ENCODE data around the gene KLF4. TPM values are rescaled to one million over a fixed set of nuclear protein-coding genes. Genes with fewer than 3 reads are reported as not detected.
A peak's percentile ranks its signal among the peaks of the same experiment; 100 is the strongest.

The KLF4 gene
- 38.7 and 43.8 TPM in 2 replicates for total RNA-seq

GRCh38 chr9:107489687-107490605, at the start of gene KLF4:
Gene KLF4 (minus strand): TSS chr9:107489769. CDS start chr9:107489172, 597 bp downstream.
- Histone ChIP-seq H3K36me3 (ENCODE audit: control insufficient read depth, insufficient read depth, low read length) (no peaks in the 10 kb centered on the region), H3K4me3 (ENCODE audit: low read depth, low read length) (peak within 1 kb of the TSS; percentile 77), H3K27me3 (ENCODE audit: control insufficient read depth, insufficient read depth, low read length) (peaks cover 18% of the 10 kb centered on the region)
- DNase-seq (ENCODE audit: low read depth), result peak; percentile 45
- TF ChIP-seq CTCF (IDR thresholded peaks at IDR 0.05; ENCODE audit: insufficient read depth, low read length, poor library complexity, severe bottlenecking), result no peak

GRCh38 chr9:107536462-107536861, 46.9 kb upstream of the KLF4 start:
- no peak for TF ChIP-seq CTCF (IDR thresholded peaks at IDR 0.05; ENCODE audit: insufficient read depth, low read length, poor library complexity, severe bottlenecking)
- no peaks in the 10 kb centered on the region for H3K36me3 ChIP-seq (ENCODE audit: control insufficient read depth, insufficient read depth, low read length)
- H3K27me3 ChIP-seq (ENCODE audit: control insufficient read depth, insufficient read depth, low read length), result no peaks in the 10 kb centered on the region
- no peak for DNase-seq (ENCODE audit: low read depth)
- H3K4me3 ChIP-seq (ENCODE audit: low read depth, low read length), result no peak overlapping the region

- no peak for DNase-seq (ENCODE audit: low read depth)
- TF ChIP-seq CTCF (IDR thresholded peaks at IDR 0.05; ENCODE audit: insufficient read depth, low read length, poor library complexity, severe bottlenecking), result no peak
- no peaks in the 10 kb centered on the region for H3K36me3 ChIP-seq (ENCODE audit: control insufficient read depth, insufficient read depth, low read length)
- H3K4me3 ChIP-seq (ENCODE audit: low read depth, low read length), result no peak overlapping the region
- H3K27me3 ChIP-seq (ENCODE audit: control insufficient read depth, insufficient read depth, low read length), result no peaks in the 10 kb centered on the region
Measured at GRCh38 chr9:107534510-107535078, 45.0 kb upstream of the KLF4 start.

GRCh38 chr9:107530679-107531078, 41.1 kb upstream of the KLF4 start:
- no peak for DNase-seq (ENCODE audit: low read depth)
- no peak for TF ChIP-seq CTCF (IDR thresholded peaks at IDR 0.05; ENCODE audit: insufficient read depth, low read length, poor library complexity, severe bottlenecking)
- Histone ChIP-seq H3K27me3 (ENCODE audit: control insufficient read depth, insufficient read depth, low read length) (no peaks in the 10 kb centered on the region), H3K36me3 (ENCODE audit: control insufficient read depth, insufficient read depth, low read length) (no peaks in the 10 kb centered on the region), H3K4me3 (ENCODE audit: low read depth, low read length) (no peak overlapping the region)

GRCh38 chr9:107528686-107529085, 39.1 kb upstream of the KLF4 start:
- no peak for TF ChIP-seq CTCF (IDR thresholded peaks at IDR 0.05; ENCODE audit: insufficient read depth, low read length, poor library complexity, severe bottlenecking)
- no peak for DNase-seq (ENCODE audit: low read depth)
- Histone ChIP-seq H3K36me3 (ENCODE audit: control insufficient read depth, insufficient read depth, low read length) (no peaks in the 10 kb centered on the region), H3K4me3 (ENCODE audit: low read depth, low read length) (no peak overlapping the region), H3K27me3 (ENCODE audit: control insufficient read depth, insufficient read depth, low read length) (no peaks in the 10 kb centered on the region)
